Choroid plexus epithelial cell (primary cell): ENCODE data around the gene CHRNA3.

Source experiments
- DNase-seq: peaks from one replicate; pipeline ENCODE4 v3.0.0-alpha.2; 2010; ENCODE audit warnings: low read depth
- H3K4me3 ChIP-seq: 2 replicates; pipeline ENCODE4 v1.5.1; 2011; ENCODE audit warnings: low read depth, mild to moderate bottlenecking, control low read depth, low read length, moderate library complexity
- TF ChIP-seq, protein P1 (sequence below): conservative IDR thresholded peaks from 2 replicates; pipeline ENCODE4 v1.5.1; 2011; ENCODE audit warnings: low read depth, mild to moderate bottlenecking, control low read depth, inconsistent platforms, low read length, moderate library complexity

The CHRNA3 gene

GRCh38 chr15:78571382-78571781, 49.4 kb downstream of the CHRNA3 start:
- DNase-seq = no peak
- TF ChIP-seq, protein P1, sequence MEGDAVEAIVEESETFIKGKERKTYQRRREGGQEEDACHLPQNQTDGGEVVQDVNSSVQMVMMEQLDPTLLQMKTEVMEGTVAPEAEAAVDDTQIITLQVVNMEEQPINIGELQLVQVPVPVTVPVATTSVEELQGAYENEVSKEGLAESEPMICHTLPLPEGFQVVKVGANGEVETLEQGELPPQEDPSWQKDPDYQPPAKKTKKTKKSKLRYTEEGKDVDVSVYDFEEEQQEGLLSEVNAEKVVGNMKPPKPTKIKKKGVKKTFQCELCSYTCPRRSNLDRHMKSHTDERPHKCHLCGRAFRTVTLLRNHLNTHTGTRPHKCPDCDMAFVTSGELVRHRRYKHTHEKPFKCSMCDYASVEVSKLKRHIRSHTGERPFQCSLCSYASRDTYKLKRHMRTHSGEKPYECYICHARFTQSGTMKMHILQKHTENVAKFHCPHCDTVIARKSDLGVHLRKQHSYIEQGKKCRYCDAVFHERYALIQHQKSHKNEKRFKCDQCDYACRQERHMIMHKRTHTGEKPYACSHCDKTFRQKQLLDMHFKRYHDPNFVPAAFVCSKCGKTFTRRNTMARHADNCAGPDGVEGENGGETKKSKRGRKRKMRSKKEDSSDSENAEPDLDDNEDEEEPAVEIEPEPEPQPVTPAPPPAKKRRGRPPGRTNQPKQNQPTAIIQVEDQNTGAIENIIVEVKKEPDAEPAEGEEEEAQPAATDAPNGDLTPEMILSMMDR = no peak
- no peak overlapping the region for H3K4me3 ChIP-seq

DNA sequence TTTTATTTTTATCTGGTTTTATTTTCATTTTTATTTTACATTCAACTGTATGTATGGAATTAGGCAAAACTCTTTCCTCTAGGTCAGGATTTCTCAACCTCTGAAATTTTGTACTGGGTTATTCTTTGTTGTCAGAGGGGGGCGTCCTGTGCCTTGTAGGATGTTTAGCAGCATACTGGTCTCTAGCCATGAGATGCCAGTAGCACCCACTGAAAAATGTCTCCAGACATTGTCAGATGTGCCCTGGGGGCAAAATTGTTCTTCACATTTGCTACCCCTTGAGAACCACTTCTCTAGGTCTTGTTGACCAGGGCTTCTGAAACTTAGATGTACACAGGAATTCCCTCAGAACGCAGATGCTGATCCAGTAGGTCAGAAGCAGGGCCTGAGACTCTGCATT, 50.1 kb downstream of the CHRNA3 start:
- DNase-seq = no peak
- no peak overlapping the region for H3K4me3 ChIP-seq
- TF ChIP-seq, protein P1 = no peak

DNA sequence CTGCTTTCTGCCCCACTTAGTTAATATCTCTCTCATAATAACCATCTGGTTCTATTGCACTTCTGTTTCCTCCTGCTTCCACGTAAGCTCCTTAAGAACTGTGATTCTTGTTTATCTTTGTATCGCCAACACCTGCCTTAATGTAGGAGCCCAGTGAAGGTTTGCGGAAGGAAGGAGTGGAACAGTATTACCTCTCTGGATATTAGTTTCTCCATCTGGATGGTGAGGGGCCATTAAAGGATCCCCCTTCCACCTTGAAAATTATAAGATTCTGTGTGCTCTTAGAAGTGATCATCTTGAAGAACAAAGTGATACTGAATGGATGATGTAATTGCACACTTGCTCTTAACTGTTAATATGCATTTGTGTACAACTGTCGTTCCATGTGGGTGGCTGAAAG, 53.3 kb downstream of the CHRNA3 start:
- no peak for DNase-seq
- H3K4me3 ChIP-seq = no peak overlapping the region
- TF ChIP-seq, protein P1 = no peak

DNA sequence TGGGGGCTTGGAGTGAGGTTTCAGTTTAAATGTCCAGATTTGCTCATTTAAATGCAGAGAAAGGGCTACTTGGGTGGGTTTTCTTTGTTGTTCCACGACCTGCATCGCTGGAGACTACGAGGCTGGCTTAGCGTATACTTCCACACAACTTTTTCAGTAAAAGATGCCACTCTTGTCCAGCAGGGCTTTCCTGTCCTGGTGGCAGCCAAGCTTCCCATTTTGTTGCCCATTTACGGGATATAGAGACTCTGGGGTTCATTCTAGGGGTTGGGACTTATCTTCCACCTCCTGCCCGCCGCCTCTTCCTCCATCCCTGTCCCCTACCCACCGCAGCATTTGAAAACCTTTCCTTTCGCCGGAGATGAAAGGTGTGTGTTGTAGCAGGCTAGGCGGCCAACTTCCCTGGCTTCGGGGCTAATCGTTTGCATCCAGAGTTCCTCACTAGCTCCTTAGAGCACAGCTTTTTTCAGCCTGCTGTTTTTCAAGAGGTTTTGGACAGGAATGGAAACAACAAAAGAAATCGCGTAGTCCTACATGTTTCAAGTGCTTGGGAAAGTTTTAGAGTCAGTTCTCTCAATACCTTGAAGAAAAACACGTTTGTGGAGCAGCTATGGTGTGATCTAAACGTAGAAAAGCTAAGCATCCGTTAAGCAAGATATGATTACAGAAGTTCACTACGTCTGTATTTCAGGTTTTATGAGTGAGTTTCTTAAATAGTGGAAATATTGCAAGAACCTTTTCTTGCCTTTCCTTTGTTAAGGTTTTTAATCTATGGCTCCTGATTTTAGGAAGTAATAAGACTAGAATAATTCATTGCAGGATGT, 54.6 kb downstream of the CHRNA3 start:
- peak; percentile 20 for DNase-seq

GRCh38 chr15:78565097-78565950, 55.5 kb downstream of the CHRNA3 start, which contains the start of gene CHRNA5:
TSS of gene CHRNA5 (plus strand) at chr15:78565520. CDS start at chr15:78565720, 200 bp downstream.
- peak within 1 kb of the TSS; percentile 70 for H3K4me3 ChIP-seq
- TF ChIP-seq, protein P1 = no peak
- DNase-seq = peak; percentile 84

More for the DNA sequence above, 54.6 kb downstream of the CHRNA3 start:
- TF ChIP-seq, protein P1 = peak; percentile 26
- peak overlapping the region; percentile 70 for H3K4me3 ChIP-seq

GRCh38 chr15:78564743-78565096, 56.1 kb downstream of the CHRNA3 start:
- no peak overlapping the region for H3K4me3 ChIP-seq
- no peak for DNase-seq
- TF ChIP-seq, protein P1 = no peak
